DMS53 (cell line): ENCODE results near the gene XCR1.
"Not testable (repeated sequence)": the region's sequence is repeated elsewhere in the genome, so short reads cannot be mapped to it uniquely, and the experiment has no call there.

Experiments used
- DNase-seq: peaks from one replicate; lab custom pipeline; 2025; lab: John Stamatoyannopoulos, UW

Gene XCR1

DNA sequence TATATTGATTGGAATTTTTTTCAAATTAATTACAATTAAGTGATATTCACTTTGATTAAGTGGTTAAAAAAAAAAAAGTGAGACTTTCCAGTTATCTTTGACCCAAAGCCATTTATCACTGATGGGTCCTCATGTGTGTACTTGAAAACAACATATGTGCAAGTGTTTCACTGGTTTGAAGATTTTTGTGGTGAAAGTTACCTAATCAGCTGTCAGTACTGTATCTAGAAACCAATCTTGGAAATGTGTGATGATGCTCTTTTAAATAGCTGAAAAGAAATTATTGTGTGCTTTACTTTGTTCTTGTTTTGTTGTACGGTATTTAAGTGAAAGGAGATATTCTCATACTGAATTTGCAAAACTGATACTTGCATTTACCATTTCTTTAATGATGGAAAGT is 11.6 kb upstream of the XCR1 start:
- DNase-seq, result no peak

- not testable (repeated sequence) for DNase-seq
Measured at GRCh38 chr3:46038071-46038470, 10.8 kb upstream of the XCR1 start.

- DNase-seq, result no peak
Measured at GRCh38 chr3:46036191-46036590, 8.9 kb upstream of the XCR1 start.

GRCh38 chr3:46031747-46032146 is 4.5 kb upstream of the XCR1 start:
- no peak for DNase-seq

DNA sequence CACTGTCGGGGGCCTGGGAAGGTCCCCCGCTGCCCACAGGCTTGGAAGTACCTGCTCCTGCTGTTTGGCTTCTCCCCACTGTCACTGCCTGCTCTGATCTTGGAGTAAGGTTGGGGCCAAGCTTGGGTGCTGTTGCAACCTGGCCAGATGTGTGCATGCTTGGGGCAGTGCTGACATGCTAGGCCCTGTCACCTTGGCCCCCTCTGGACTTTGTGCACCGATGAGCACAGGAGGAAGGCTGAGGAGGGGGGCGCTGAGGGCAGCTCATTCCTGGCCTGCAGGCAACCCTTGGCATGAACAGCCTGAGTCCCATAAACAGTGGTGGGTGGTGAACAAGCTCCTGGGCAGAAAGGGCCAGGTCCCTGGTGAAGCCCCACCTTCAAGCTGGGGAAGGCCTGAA is 4.0 kb upstream of the XCR1 start:
- no peak for DNase-seq

GRCh38 chr3:46030626-46031025 is 3.3 kb upstream of the XCR1 start:
- DNase-seq, result no peak

- no peak for DNase-seq
Measured at GRCh38 chr3:46029953-46030543, 2.8 kb upstream of the XCR1 start.

DNA sequence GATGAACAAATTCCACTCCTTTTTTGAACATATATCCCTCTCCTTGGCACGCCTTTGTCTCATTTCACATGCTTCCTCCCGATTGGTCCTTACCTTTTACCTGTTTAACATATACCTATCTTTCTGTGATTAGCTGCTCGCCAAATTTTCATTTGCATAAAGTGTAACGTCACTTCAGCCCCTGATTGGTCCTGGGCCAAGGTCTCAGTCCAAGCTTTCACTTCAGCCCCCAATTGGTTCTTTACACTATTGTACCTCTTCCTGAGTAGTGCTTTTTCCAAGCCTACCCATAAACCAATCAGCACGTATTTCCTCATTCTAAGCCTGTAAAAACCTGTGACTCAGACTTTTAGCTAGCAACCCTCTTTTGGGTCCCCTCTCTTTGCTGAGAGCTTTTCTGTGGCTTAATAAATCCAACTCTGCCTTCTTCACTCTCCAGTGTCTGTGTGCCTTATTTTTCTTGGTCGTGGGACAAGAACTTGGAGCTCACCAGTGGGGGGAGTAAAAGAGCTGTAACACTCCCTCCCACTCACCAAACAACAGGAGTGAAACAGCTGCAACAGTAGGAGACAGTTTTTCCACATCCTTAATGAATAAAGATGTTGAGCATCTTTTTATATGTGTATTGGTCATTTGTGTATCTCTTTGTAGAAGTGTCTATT is 584 bp upstream of the XCR1 start:
- DNase-seq, result peak; percentile 12

- no peak for DNase-seq
Measured at GRCh38 chr3:46025139-46025538, 2.1 kb downstream of the XCR1 start.

DNA sequence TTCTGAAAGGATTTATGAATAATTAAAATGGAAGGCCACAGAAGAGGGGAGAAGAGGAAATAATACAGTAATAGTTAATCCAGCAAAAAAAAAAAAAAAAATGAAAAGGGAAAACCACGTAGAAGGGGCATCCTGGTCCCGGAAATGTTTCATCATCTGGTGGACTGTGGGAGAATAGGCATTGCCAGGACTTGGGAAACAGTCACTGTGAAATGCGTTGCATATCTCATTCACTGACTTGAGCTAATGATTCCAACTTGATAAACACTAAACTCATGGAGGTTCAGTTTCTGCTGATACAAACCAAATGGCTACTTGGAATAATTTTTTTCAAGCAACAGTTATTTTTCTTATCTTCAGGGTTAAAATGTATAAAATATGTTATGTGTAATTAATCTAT is 3.2 kb downstream of the XCR1 start:
- no peak for DNase-seq

- no peak for DNase-seq
Measured at GRCh38 chr3:46022909-46023785, 4.1 kb downstream of the XCR1 start.

GRCh38 chr3:46021516-46021915 is 5.8 kb downstream of the XCR1 start:
- no peak for DNase-seq

DNA sequence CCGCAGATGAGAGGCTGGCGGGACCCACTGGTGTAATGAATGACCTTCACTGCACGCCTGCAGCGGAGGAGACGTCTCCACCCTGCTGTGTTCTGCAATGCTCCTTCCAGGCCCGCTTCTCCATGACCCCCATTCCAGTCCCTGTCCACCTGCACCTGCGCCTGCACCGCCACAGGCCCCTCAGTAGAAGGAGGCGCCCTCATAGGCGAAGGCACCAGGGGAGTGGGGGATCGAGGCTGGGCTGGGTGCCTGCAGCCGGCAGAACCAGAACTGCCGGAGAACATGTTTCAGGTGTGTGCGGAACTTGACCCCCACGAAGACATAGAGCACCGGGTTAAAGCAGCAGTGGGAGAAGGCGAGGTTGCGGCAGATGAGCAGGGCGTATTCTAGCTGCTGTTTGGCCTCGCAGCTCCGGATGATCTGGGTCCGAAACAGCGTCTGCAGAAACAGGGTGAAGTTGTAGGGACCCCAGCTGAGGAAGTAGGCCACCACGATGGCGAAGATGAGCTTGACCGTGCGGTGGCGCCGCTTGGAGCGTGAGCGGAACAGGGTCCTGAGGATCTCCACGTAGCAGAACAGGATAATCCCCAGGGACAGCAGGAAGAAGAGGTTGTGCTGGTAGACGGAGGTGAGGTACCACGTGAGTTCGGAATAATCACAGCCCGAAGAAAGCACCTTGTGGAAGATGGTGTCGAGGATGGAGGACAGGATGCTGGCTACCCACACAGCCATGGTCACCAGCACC is 6.3 kb downstream of the XCR1 start:
- no peak for DNase-seq

DNA sequence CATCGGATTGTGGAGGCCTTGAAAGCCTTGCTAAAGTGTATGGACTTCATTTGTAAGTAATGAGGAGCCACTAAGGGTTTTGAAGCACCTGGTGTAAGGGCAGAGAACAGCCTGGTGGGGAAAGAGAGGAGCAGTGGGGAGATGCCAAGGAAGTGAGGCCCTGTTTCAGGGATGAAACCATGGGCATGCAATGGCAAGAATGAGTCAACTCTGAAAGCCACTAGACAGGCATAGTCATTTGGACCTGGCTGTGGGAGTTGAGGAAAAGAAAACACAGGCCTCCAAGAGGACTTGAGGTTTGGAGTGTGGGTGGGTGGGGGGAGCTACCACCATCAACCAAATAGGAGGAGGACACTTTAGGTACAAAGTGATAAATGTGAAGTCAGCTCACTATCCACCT is 7.6 kb downstream of the XCR1 start:
- no peak for DNase-seq

GRCh38 chr3:46017720-46018119 is 9.6 kb downstream of the XCR1 start:
- DNase-seq, result no peak

DNA sequence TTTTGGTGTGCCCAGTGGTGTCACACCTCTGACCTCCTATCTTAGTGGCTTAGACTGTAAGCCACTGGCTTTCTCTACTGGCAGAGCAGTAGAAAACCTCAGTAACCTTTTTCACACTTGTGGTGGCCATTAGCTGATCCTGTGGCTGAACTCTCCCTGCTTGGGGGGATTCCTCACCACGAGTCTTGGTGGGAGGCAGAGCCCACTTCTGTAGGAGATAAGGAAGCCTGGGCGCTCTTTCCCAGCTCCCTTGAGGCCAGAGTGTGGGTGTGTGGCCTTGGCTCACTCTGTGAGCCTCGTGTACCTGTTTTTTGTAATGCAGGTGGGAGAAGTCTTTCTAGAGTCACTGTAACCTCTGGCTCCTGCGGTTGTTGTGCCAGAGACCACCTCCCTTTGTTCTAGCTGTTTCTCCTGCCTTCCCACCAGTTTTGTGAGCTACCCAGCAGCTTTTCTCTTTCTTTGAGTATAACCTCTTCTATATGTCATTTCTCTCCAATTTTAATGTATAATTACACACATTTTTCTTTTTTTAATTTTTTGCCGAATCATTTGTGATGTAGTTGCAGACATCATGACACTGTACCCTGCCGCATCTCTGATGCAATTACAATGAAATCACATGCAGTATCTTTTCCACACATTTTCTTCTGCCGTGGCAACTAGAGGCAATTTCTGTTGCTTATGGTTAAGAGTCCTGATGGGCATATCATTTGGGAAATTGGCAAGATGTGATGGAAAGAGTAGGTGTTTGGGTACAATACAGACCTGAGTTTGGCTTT is 13.8 kb downstream of the XCR1 start:
- DNase-seq, result no peak

- DNase-seq, result no peak
Measured at GRCh38 chr3:46012246-46012645, 15.0 kb downstream of the XCR1 start.

DNA sequence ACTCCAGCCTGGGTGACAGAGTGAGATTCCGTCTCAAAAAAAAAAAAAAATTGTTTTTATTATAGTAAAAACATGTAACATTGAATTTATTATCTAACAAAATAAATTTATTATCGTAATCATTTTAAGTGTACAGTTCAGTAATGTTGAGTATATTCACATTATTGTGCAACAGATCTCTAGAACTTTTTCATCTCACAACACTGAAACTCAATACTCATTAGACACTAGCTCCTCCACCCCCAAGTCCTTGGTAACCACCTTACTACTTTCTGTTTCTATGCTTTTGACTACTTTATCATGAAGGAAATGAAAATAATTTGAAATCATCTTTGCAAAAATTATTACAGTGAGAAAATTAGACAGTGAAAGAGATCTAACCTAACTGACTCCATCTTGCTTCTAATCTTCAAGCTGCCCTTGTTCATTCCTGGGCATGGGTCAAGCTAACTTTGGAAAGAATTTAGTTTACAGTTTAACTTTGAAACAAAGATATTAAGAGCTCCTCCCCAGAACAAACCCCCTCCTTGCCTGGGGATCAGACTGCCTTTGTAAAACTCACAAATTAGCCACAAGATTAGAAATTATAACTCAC is 16.7 kb downstream of the XCR1 start:
- no peak for DNase-seq

DNA sequence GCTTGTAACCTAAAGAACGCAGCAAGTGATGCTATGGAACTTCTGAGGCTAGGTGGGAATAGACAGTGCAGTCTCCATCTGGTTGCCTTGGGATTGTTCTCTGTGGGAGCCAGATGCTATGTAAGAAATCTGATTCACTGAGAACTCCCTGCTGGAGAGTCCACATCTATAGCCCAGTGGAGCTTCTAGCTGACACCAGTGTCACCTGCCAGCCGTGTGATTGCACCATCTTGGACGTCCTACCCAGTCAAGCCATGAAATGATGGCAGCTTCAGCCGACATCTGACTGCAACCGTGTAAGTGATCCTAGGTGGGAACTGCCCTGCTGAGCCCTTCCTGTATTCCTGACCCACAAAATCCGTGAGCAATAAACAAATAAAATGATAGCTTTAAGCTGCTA is 19.2 kb downstream of the XCR1 start:
- no peak for DNase-seq

- DNase-seq, result no peak
Measured at GRCh38 chr3:46007280-46007679, 20.0 kb downstream of the XCR1 start.
